Activated CD8-positive, alpha-beta memory T cell treated with anti-CD3 and anti-CD28 coated beads for 48 hours (primary cell): Measurements from ENCODE around the gene TNFRSF11A.

ENCODE experiments used
- DNase-seq, 3 experiments: peaks; one replicate each; pipeline ENCODE4 v3.0.0-alpha.2; 2020; ENCODE audit warnings: low read depth in 2 of 3, low spot score in 2 of 3

The TNFRSF11A gene

GRCh38 chr18:62324181-62324828 is 805 bp upstream of the TNFRSF11A start:
- DNase-seq = no peak

- no peak for DNase-seq
Observed at GRCh38 chr18:62325806-62326645, 916 bp downstream of the TNFRSF11A start.

- no peak for DNase-seq
Observed at GRCh38 chr18:62326646-62327348, 1.7 kb downstream of the TNFRSF11A start.

GRCh38 chr18:62327977-62328376 is 2.9 kb downstream of the TNFRSF11A start:
- DNase-seq = no peak

- DNase-seq = no peak
Observed at GRCh38 chr18:62328586-62329525, 3.7 kb downstream of the TNFRSF11A start.

- DNase-seq = no peak
Observed at GRCh38 chr18:62329691-62330454, 4.8 kb downstream of the TNFRSF11A start.

- DNase-seq = no peak
Observed at GRCh38 chr18:62330650-62331049, 5.5 kb downstream of the TNFRSF11A start.

- no peak for DNase-seq
Observed at GRCh38 chr18:62331581-62332356, 6.7 kb downstream of the TNFRSF11A start.

GRCh38 chr18:62332431-62332830 is 7.3 kb downstream of the TNFRSF11A start:
- no peak for DNase-seq

- no peak for DNase-seq
Observed at GRCh38 chr18:62332964-62333695, 8.0 kb downstream of the TNFRSF11A start.

GRCh38 chr18:62334120-62334519 is 9.0 kb downstream of the TNFRSF11A start:
- DNase-seq = no peak

GRCh38 chr18:62335494-62335893 is 10.4 kb downstream of the TNFRSF11A start:
- no peak for DNase-seq

- no peak for DNase-seq
Observed at GRCh38 chr18:62336618-62337017, 11.5 kb downstream of the TNFRSF11A start.

- no peak for DNase-seq
Observed at GRCh38 chr18:62337336-62337735, 12.2 kb downstream of the TNFRSF11A start.

GRCh38 chr18:62338446-62339105 is 13.5 kb downstream of the TNFRSF11A start:
- DNase-seq = no peak

GRCh38 chr18:62339106-62339988 is 14.2 kb downstream of the TNFRSF11A start:
- no peak for DNase-seq

GRCh38 chr18:62340996-62341395 is 15.9 kb downstream of the TNFRSF11A start:
- DNase-seq = no peak
